Mucosa of stomach (tissue), 1 donor: ENCODE measurements around the gene ANKH.
"Not testable (repeated sequence)": the region's sequence is repeated elsewhere in the genome, so short reads cannot be mapped to it uniquely, and the experiment has no call there.

Source experiments
- H3K27me3 ChIP-seq: one replicate; pipeline ENCODE4 v1.7.0; 2013; ENCODE audit warnings: mild to moderate bottlenecking, low read length; ENCODE audit not compliant: control insufficient read depth, insufficient read depth
- H3K36me3 ChIP-seq: one replicate; pipeline ENCODE4 v1.7.0; 2013; ENCODE audit warnings: low read length; ENCODE audit not compliant: control insufficient read depth, insufficient read depth
- H3K4me1 ChIP-seq: one replicate; pipeline ENCODE4 v1.7.0; 2013; ENCODE audit warnings: mild to moderate bottlenecking, low read length; ENCODE audit not compliant: control insufficient read depth, insufficient read depth
- H3K4me3 ChIP-seq: one replicate; pipeline ENCODE4 v1.7.0; 2013; ENCODE audit warnings: low read length
- H3K9ac ChIP-seq: one replicate; pipeline ENCODE4 v1.7.0; 2013; ENCODE audit warnings: mild to moderate bottlenecking, low read length, moderate library complexity
- H3K9me3 ChIP-seq: one replicate; pipeline ENCODE4 v1.7.0; 2013; ENCODE audit warnings: mild to moderate bottlenecking, low read length, moderate library complexity; ENCODE audit not compliant: control insufficient read depth
- donor health status: Pancreatic carcinoma.

Gene ANKH

GRCh38 chr5:14816374-14816998 lies 55.1 kb downstream of the ANKH start:
- Histone ChIP-seq H3K27me3 (no peaks in the 10 kb centered on the region), H3K9ac (no peak overlapping the region), H3K4me1 (no peaks in the 10 kb centered on the region), H3K36me3 (no peaks in the 10 kb centered on the region), H3K9me3 (no peaks in the 10 kb centered on the region), H3K4me3 (no peak overlapping the region)

- Histone ChIP-seq H3K4me3 (no peak overlapping the region), H3K36me3 (no peaks in the 10 kb centered on the region), H3K27me3 (no peaks in the 10 kb centered on the region), H3K9ac (no peak overlapping the region), H3K9me3 (no peaks in the 10 kb centered on the region), H3K4me1 (peaks cover 3% of the 10 kb centered on the region)
Observed at GRCh38 chr5:14813747-14814146, 57.8 kb downstream of the ANKH start.

DNA sequence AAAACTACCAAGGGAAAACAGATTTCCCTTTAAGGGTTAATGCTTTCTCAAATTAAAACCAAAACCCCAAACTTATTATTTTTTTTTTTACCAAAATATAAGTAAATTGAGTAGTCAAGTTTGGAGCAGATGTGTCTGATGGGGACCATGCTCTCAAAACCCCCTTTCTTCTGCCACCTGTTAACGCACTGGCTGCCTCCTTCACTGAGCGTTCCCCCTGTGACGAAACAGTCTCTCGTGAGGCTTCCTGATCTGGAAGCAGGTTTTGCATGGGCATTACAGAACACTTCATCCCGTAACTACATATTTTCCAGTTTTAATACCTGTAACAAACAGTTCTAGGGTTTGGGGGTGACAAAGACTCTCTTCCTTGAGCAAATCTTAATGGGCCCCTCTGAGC lies 59.4 kb downstream of the ANKH start:
- Histone ChIP-seq H3K4me1 (peaks cover 3% of the 10 kb centered on the region), H3K36me3 (no peaks in the 10 kb centered on the region), H3K4me3 (no peak overlapping the region), H3K9ac (no peak overlapping the region), H3K9me3 (no peaks in the 10 kb centered on the region), H3K27me3 (no peaks in the 10 kb centered on the region)

GRCh38 chr5:14810928-14811572 lies 60.5 kb downstream of the ANKH start:
- peaks cover 3% of the 10 kb centered on the region for H3K4me1 ChIP-seq
- H3K9ac ChIP-seq: no peak overlapping the region
- no peaks in the 10 kb centered on the region for H3K27me3 ChIP-seq
- H3K36me3 ChIP-seq: no peaks in the 10 kb centered on the region
- H3K4me3 ChIP-seq: no peak overlapping the region
- H3K9me3 ChIP-seq: no peaks in the 10 kb centered on the region

- Histone ChIP-seq H3K36me3 (no peaks in the 10 kb centered on the region), H3K4me1 (peaks cover 3% of the 10 kb centered on the region), H3K9ac (no peak overlapping the region), H3K4me3 (no peak overlapping the region), H3K27me3 (no peaks in the 10 kb centered on the region), H3K9me3 (no peaks in the 10 kb centered on the region)
Observed at GRCh38 chr5:14810282-14810681, 61.3 kb downstream of the ANKH start.

DNA sequence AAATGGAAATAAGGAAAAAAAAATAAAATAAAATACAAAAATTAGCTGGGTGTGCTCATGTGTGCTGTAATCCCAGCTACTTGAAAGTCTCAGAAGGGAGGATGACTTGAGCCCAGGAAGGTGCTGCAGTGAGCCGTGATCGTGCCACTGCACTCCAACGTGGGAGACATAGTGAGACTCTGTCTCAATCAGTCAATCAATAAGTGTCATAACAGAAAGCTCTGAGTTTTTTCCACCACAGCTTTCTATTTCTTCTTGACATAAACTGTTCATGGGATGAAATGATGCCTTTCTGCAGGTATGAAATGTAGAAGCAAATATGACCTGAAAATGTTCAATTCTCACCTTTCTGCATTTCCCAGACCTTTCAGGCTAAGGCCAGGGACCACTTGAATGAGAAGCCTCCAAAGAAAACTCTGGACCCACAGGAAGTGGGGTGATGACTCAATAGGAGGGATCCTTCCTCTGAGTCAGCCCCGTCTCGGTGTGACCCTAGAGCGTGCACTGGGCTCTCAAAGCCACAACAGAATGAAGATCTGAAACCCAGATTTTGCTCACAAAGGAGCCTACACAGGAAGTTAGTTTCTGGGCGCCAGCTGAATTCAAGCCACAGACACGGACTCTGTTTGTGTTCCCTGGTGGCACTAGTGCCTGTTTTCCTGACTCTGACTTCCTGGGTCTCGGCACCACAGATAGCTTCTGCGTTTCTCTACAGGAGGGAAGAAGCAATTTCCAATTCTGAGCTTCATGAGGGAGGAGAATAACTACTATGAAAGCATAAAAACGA lies 62.0 kb downstream of the ANKH start:
- no peaks in the 10 kb centered on the region for H3K27me3 ChIP-seq
- H3K36me3 ChIP-seq: no peaks in the 10 kb centered on the region
- H3K4me1 ChIP-seq: peaks cover 3% of the 10 kb centered on the region
- no peak overlapping the region for H3K4me3 ChIP-seq
- no peaks in the 10 kb centered on the region for H3K9me3 ChIP-seq
- H3K9ac ChIP-seq: peak overlapping the region; percentile 42

DNA sequence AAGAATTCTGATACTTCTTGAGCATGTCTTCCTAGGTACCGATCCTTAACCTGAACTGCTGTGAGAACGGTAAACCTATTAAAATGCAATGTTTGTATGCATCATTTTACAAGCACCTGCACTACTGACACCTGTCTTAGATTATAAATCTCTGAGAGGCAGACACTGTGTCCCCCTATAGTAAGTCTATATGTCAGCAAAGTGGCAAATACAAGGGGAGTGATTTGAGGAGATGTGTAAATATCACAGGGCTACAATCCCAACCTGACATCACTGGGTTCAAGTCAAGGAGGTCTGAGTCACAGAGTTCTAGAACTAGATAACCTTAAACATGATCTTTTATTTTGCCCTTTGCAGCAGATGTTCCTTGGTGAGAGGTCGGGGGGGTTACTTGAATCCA lies 64.1 kb downstream of the ANKH start:
- H3K36me3 ChIP-seq: no peaks in the 10 kb centered on the region
- H3K9me3 ChIP-seq: no peaks in the 10 kb centered on the region
- no peak overlapping the region for H3K9ac ChIP-seq
- H3K4me3 ChIP-seq: no peak overlapping the region
- no peaks in the 10 kb centered on the region for H3K27me3 ChIP-seq
- H3K4me1 ChIP-seq: peaks cover 3% of the 10 kb centered on the region

GRCh38 chr5:14806456-14806855 lies 65.1 kb downstream of the ANKH start:
- H3K4me1 ChIP-seq: peaks cover 3% of the 10 kb centered on the region

DNA sequence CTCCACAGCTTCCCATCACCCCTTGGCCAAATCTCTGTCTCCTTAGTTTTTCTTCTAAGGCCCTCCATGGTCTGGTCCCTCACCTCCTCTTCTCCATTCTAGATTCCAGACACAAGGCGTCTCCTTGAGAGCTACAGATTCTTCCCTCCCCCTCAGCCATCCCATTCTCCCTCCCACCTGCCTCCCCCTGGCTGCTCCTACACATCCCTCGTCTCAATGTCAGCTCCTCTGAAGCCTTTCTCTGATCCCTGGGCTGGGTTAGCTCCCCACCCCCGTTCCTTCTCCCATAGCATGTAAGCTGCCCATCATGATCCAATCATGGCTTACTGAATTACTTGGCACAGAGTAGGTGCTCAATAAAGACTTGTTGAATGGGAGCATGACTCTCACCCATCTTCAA lies 69.0 kb downstream of the ANKH start:
- Histone ChIP-seq H3K4me1 (no peaks in the 10 kb centered on the region), H3K9me3 (no peaks in the 10 kb centered on the region), H3K27me3 (no peaks in the 10 kb centered on the region), H3K4me3 (no peak overlapping the region), H3K9ac (no peak overlapping the region), H3K36me3 (no peaks in the 10 kb centered on the region)

More at GRCh38 chr5:14806456-14806855, 65.1 kb downstream of the ANKH start:
- Histone ChIP-seq H3K36me3 (no peaks in the 10 kb centered on the region), H3K9ac (no peak overlapping the region), H3K4me3 (no peak overlapping the region), H3K9me3 (no peaks in the 10 kb centered on the region), H3K27me3 (no peaks in the 10 kb centered on the region)

DNA sequence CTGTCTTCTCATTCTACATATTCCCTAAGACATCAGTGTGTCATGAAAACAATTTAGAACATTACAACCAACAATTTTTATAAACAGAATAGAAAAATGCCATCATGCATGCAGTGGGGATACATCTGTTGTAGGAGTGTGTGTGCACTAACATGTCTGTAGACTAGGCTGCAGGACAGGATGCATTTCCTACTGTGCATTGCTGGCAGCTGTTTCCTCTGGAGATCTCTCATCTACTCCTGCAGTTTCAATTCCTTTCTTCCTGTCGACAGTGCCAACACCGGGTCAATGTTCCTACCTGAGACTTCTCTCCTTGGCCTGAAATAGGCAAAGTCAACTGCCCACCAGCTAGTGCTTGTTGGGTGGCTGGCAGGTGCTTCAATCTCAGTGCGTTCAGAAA lies 69.8 kb downstream of the ANKH start:
- no peak overlapping the region for H3K4me3 ChIP-seq
- no peak overlapping the region for H3K9ac ChIP-seq
- H3K9me3 ChIP-seq: no peaks in the 10 kb centered on the region
- H3K36me3 ChIP-seq: no peaks in the 10 kb centered on the region
- no peaks in the 10 kb centered on the region for H3K4me1 ChIP-seq
- no peaks in the 10 kb centered on the region for H3K27me3 ChIP-seq

- not testable (repeated sequence) for H3K4me3 ChIP-seq, H3K4me1 ChIP-seq, H3K27me3 ChIP-seq, H3K36me3 ChIP-seq, H3K9ac ChIP-seq, H3K9me3 ChIP-seq
Observed at GRCh38 chr5:14797385-14797784, 74.2 kb downstream of the ANKH start.

DNA sequence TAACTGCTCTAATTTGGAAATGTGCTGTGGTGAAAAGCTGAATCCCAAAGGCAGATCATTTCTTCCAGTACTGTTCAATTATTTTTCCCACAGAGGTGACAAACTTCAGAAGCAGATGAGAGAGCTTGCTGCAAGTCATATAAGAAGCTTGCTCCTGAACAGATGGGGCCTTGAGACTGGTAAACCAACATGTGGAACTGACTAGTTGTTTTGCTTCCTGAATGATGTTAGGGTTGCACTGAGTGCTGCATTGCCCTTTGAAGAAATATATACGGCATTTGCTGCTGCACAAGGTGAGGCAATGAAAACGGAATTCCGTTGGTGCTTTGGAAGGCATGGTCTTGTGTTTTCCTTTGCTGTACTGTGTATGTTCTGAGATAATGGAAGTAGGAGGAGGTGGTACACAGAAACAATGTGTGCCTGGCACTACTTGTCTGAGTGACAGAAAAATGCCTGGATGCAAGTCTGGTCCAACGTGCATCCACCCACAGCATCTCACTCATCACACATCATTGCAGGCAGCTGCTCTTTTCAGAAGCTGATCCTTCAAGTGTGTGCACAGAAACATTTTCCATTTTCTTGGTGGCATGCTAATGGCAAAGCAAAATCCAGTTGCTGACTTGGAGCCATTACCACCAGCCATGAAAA lies 76.9 kb downstream of the ANKH start:
- Histone ChIP-seq H3K4me3 (no peak overlapping the region), H3K9me3 (no peaks in the 10 kb centered on the region), H3K36me3 (no peaks in the 10 kb centered on the region), H3K4me1 (peaks cover 6% of the 10 kb centered on the region), H3K27me3 (no peaks in the 10 kb centered on the region), H3K9ac (no peak overlapping the region)
